ENCODE measurements around the gene SH3BP5.

Gene SH3BP5

GRCh38 chr3:15268033-15268631 is 64.3 kb downstream of the SH3BP5 start:
- H3K4me2 ChIP-seq (ENCODE audit: low read length): peak overlapping the region; percentile 66
- no peak overlapping the region for H3K4me3 ChIP-seq (ENCODE audit: low read length)
- peaks cover 55% of the 10 kb centered on the region for H3K4me1 ChIP-seq (ENCODE audit: low read length)
- H3K9ac ChIP-seq (ENCODE audit: low read length): peak overlapping the region; percentile 63; the same call in 1 of the 2 replicates
- H2AFZ ChIP-seq (ENCODE audit: low read depth, low read length): no peak overlapping the region
- peaks cover 40% of the 10 kb centered on the region for H3K36me3 ChIP-seq (replicated peaks; ENCODE audit: low read depth, low read length)
- peaks cover 83% of the 10 kb centered on the region for H3K79me2 ChIP-seq (ENCODE audit: low read length)
- peaks cover 19% of the 10 kb centered on the region; the same call in 1 of the 2 replicates for H4K20me1 ChIP-seq (ENCODE audit: insufficient read depth, low read length)
- H3K9me3 ChIP-seq (ENCODE audit: insufficient read depth, low read length): no peaks in the 10 kb centered on the region
- TF ChIP-seq EZH2phosphoT487 (IDR thresholded peaks at IDR 0.05; ENCODE audit: low read depth): no peak
- TF ChIP-seq CTCF (IDR thresholded peaks at IDR 0.05; ENCODE audit: low read depth, low read length): peak; percentile 99
- H3K27me3 ChIP-seq (ENCODE audit: low read depth, low read length): no peaks in the 10 kb centered on the region
- peak overlapping the region; percentile 44 for H3K27ac ChIP-seq (ENCODE audit: low read length)

GRCh38 chr3:15267502-15267901 is 64.9 kb downstream of the SH3BP5 start:
- Histone ChIP-seq H3K36me3 (replicated peaks; ENCODE audit: low read depth, low read length) (peaks cover 42% of the 10 kb centered on the region), H3K27me3 (ENCODE audit: low read depth, low read length) (no peaks in the 10 kb centered on the region), H3K27ac (ENCODE audit: low read length) (no peak overlapping the region), H4K20me1 (ENCODE audit: insufficient read depth, low read length) (peaks cover 16% of the 10 kb centered on the region; the same call in 1 of the 2 replicates), H3K4me2 (ENCODE audit: low read length) (no peak overlapping the region), H3K79me2 (ENCODE audit: low read length) (peaks cover 80% of the 10 kb centered on the region), H3K4me3 (ENCODE audit: low read length) (no peak overlapping the region), H3K9me3 (ENCODE audit: insufficient read depth, low read length) (no peaks in the 10 kb centered on the region), H2AFZ (ENCODE audit: low read depth, low read length) (no peak overlapping the region), H3K9ac (ENCODE audit: low read length) (no peak overlapping the region), H3K4me1 (ENCODE audit: low read length) (peaks cover 49% of the 10 kb centered on the region)
- TF ChIP-seq CTCF (IDR thresholded peaks at IDR 0.05; ENCODE audit: low read depth, low read length): no peak
- TF ChIP-seq EZH2phosphoT487 (IDR thresholded peaks at IDR 0.05; ENCODE audit: low read depth): no peak

- Histone ChIP-seq H3K9ac (ENCODE audit: low read length) (no peak overlapping the region), H3K79me2 (ENCODE audit: low read length) (peaks cover 80% of the 10 kb centered on the region), H3K4me1 (ENCODE audit: low read length) (peaks cover 41% of the 10 kb centered on the region), H2AFZ (ENCODE audit: low read depth, low read length) (no peak overlapping the region), H3K9me3 (ENCODE audit: insufficient read depth, low read length) (no peaks in the 10 kb centered on the region), H3K27me3 (ENCODE audit: low read depth, low read length) (no peaks in the 10 kb centered on the region), H4K20me1 (ENCODE audit: insufficient read depth, low read length) (peaks cover 16% of the 10 kb centered on the region; the same call in 1 of the 2 replicates), H3K4me2 (ENCODE audit: low read length) (no peak overlapping the region), H3K4me3 (ENCODE audit: low read length) (no peak overlapping the region), H3K27ac (ENCODE audit: low read length) (no peak overlapping the region), H3K36me3 (replicated peaks; ENCODE audit: low read depth, low read length) (peaks cover 45% of the 10 kb centered on the region)
- TF ChIP-seq EZH2phosphoT487 (IDR thresholded peaks at IDR 0.05; ENCODE audit: low read depth) (no peak), CTCF (IDR thresholded peaks at IDR 0.05; ENCODE audit: low read depth, low read length) (no peak)
Observed at GRCh38 chr3:15266510-15267376, 65.6 kb downstream of the SH3BP5 start.
